Measurements from ENCODE around the gene PCYT2.
A peak's percentile ranks its signal among the peaks of the same experiment; 100 is the strongest.
"Not testable (repeated sequence)": the region's sequence is repeated elsewhere in the genome, so short reads cannot be mapped to it uniquely, and the experiment has no call there.

PCYT2 gene

GRCh38 chr17:81911277-81911961 lies at the start of gene PCYT2:
TSS of gene PCYT2 (minus strand) at chr17:81911399. CDS start at chr17:81911355, 44 bp downstream.
- peak; percentile 89 for DNase-seq

DNA sequence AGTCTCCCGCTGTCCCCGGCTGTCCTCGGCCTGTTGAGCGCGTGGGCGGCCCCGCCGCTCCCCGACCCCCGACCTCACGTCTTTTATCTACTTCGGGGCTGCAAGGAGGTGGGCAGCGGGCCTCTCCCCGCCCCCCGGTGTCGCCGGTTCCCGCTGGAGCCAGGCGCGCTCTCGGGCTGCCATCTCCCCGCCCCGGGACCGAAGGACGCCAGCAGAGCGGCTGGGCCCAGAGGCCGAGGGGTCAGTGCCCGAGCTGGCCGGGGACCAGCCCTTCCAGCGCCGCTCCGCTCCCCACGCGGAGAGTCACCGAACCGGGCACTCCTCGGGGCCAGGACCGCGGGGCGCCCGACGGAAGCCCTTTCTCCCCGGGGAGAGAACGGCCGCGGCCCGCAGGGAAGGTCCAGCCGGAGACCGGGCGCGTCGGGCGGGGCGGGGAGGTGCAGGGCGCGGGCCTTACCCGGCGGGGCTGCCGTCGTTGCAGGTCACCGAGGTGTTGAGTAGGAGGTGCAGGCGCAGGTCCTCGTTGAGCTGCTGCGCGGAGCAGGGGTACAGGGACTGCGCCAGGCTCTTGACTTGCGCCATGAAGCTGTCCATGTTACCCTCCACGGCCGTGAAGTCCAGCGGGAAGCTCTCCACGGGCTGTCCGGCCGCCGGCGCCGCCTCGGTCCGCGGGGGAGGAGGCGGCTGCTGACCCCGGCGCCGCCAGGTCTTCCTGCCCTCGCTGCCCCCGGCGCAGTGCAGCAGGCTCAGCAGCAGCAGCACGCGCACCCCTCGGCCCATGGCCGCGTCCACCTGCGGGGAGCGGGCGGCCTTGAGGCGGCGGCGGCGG lies 49.1 kb upstream of the PCYT2 start:
- no peak for DNase-seq

GRCh38 chr17:81959362-81960129 lies 48.3 kb upstream of the PCYT2 start:
- peak; percentile 75 for DNase-seq

DNA sequence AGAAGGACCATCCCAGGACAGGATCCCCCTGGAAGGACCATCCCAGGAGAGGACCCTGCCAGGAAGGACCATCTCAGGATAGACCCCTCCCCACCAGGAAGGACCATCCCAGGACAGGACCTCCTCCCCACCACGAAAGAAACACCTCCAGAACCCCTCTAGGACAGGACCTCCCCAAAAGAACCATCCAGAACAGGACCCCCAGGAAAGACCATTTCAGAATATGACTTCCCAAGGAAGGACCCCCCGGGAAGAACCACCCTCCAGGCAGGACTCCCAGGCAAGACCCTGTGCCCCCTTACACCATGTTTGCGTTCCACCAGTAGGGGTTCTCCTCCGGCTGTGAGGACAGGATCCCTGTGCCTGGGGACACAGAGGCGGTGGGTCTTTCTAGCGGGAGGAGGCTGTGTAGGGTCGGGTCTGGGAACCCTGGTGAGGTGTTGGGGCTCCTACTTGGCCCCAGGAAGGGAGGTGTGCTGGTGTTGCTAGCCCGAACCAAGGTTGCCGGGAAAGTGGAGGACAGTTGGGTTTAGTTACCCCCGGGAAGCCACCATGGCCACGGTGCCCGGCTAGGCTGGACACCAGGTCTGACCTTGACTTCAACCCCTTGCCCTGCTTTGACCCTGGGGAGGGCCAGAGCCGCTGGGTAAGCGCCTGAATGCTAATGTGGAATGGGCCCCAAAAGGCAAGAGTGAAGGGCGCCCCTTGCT lies 47.6 kb upstream of the PCYT2 start:
- DNase-seq = no peak

GRCh38 chr17:81957691-81958432 lies 46.7 kb upstream of the PCYT2 start:
- no peak for DNase-seq

- DNase-seq = no peak
These were observed 45.7 kb upstream of the PCYT2 start for GRCh38 chr17:81956607-81957589.

DNA sequence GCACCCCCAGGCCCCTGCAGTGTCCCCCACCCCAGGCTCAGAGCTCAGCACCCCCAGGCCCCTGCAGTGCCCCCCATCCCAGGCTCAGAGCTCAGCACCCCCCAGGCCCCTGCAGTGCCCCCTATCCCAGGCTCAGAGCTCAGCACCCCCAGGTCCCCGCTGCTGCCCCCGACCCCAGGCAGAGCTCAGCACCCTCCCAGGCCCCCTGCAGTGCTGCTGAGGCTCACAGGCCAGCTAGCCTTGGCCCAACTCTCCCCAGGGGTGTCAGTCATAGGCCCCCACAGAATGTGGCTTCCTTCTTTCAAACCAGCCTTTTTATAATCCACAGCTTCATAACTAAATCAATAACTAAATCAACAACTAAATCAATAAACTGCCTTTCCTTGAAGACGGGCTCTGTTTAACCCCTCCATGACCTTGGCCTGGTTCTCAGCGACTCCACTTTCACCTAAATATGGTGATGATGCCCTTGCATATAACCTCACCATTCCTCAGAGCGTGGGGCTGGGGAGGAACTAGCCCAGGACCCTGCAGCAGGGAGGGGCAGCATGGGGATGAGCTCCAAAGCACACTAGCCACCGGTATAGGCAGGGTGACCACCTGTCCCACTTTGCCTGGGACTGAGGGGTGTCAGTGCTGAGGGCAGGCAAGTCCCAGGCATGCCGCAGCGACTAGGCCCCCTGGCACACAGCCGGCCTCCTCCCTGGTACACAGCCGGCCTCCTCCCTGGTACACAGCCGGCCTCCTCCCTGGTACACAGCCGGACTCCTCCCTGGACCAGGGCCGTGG lies 44.8 kb upstream of the PCYT2 start:
- no peak for DNase-seq

- DNase-seq = no peak
These were observed 44.0 kb upstream of the PCYT2 start for GRCh38 chr17:81955058-81955681.

DNA sequence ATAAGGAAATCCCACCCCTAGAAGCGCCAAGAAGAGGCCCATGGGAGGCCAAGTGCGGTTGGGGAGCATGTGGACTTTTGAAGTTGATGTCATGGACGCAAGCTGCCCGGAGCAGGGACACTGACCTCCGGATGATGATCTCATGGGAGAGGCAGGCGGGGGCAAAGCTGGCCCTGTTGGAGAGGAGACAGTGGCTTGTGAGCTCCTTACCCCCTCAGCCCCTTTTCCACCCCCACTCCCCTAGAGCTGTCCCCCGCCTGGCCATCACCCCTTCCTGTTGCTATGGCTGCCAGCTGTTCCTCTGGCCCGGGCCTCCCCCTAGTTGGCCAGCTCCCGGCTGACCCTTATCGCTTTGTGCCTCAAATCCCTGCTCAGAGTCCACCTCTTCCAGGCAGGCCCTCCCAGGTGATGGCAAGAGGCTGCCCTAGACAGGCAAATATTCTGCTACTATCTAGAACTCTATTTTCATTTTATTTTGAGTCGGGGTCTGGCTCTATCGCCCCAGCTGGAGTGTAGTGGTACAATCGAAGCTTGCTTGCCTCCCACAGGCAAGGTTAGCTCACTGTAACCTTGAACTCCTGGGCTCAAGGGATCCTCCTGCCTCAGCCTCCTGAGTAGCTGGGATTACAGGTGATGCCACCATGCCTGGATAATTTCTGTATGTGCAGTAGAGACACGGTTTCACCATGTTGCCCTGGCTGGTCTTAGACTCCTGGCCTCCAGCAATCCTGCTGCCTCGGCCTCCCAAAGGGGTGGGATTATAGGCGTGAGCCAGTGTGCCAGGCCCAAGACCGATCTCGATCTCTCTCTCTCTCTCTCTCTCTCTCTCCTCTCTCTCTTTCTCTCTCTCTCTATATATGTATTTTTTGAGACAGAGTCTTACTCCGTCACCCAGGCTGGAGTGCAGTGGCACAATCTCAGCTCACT lies 43.2 kb upstream of the PCYT2 start:
- DNase-seq = no peak

- DNase-seq = not testable (repeated sequence)
These were observed 42.2 kb upstream of the PCYT2 start for GRCh38 chr17:81953443-81953842.

GRCh38 chr17:81952792-81953228 lies 41.6 kb upstream of the PCYT2 start:
- no peak for DNase-seq

- no peak for DNase-seq
These were observed 40.8 kb upstream of the PCYT2 start for GRCh38 chr17:81951785-81952684.

DNA sequence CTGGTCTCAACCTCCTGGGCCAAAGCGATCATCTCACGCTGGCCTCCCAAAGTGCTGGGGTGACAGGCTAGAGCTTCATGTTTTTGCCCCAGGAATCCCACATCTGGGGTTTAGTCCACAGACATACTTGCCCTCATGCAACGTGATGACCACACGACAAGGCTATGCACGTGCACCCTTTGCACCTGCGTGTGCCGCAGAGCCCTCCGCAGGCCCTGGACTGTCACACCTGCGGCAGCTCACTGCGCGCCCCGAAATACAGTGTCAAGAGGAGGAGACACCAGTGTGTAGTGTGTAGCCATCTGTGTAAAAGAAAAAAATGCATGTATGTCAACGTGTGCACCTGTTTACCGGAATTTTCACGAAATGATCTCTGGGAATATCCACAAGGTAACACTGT lies 39.3 kb upstream of the PCYT2 start:
- no peak for DNase-seq

GRCh38 chr17:81948635-81949378 lies 37.6 kb upstream of the PCYT2 start:
- no peak for DNase-seq

- no peak for DNase-seq
These were observed 36.0 kb upstream of the PCYT2 start, which contains the start of gene MYADML2 for GRCh38 chr17:81947189-81947588. TSS of gene MYADML2 (minus strand) at chr17:81947233. CDS start at chr17:81941741, 5,492 bp downstream.

GRCh38 chr17:81944858-81945257 lies 33.7 kb upstream of the PCYT2 start:
- no peak for DNase-seq

All from activated CD4-positive, alpha-beta T cell treated with anti-CD3 and anti-CD28 coated beads for 1 hour (primary cell).